HuH-7 (cell line): ENCODE results near the gene SCIMP.
A peak's percentile ranks its signal among the peaks of the same experiment; 100 is the strongest.
"Not testable (repeated sequence)": the region's sequence is repeated elsewhere in the genome, so short reads cannot be mapped to it uniquely, and the experiment has no call there.

Source experiments
- DNase-seq: peaks from one replicate; pipeline ENCODE4 v3.0.0; 2011; ENCODE audit warnings: low spot score

Gene SCIMP

GRCh38 chr17:5234645-5235576 is at the start of gene SCIMP:
Gene SCIMP (minus strand): TSS chr17:5234860. CDS start chr17:5234755, 105 bp downstream.
- DNase-seq: no peak

- DNase-seq: no peak
Observed at GRCh38 chr17:5283571-5284315, 49.1 kb upstream of the SCIMP start.

DNA sequence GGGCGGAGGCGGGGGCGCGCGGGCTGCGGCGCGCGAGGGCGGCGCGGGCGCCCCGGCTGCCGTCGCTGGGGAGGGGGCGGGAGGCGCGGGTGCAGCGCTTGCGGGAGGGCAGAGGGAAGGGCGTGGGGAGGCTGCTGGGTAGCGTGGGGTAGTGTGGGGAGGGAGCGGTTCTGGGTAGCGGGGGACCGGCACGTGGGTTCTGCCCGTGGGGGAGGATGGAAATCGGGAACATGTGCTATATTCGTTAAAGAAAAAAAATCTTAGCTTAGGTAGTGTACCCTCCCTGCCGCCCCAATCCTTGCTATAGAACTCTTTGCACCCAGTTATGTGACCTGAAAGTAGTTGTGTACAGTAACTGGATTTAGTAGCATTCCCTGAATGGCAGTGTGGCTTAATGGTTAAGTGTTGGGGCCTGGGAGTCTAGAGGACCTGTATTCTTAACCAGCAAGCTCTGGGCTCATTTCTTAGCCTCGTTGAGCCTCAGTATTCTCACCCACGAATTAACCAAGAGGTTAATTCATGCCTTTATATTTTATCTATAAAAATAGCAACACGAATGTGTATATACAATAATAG is 48.1 kb upstream of the SCIMP start:
- DNase-seq: no peak

GRCh38 chr17:5281814-5282641 is 47.4 kb upstream of the SCIMP start, which contains the start of gene RABEP1:
Gene RABEP1 (plus strand): TSS chr17:5282284. CDS start chr17:5282487, 203 bp downstream.
- peak; percentile 77 for DNase-seq

DNA sequence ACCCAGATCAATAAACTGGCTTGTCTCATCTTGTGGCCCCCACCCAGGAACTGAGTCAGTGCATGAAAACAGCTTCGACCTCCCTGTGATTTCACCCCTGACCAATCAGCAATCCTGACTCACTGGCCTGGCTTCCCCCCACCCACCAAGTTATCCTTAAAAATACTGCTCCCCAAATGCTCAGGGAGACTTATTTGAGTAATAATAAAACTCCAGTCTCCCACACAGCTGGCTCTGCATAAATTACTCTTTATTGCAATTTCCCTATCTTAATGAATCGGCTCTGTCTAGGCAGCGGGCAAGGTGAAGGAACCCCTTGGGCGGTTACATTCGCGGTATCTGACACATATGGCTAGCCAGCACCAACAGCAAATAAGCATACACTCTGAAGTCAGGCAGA is 37.7 kb upstream of the SCIMP start:
- DNase-seq: no peak

- DNase-seq: no peak
Observed at GRCh38 chr17:5269241-5269960, 34.7 kb upstream of the SCIMP start.

DNA sequence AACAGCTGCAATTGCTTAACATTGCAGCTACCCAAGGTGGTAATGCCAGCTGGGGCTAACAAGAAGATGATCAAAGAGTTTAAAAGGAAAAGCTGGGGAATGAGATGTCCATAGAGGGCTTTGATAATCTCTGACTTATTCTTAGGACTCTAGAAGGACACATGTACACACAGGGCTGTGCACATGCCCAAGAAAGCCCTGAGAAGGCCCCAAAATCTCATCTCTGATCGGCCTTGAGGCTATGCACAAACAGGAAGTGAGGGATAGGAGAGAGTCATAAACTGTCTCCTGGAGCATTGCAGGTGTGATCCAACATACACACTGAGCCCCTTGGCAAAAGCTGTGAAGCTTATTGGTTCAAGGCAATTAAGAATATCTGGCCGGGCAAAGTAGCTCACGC is 30.2 kb upstream of the SCIMP start:
- no peak for DNase-seq

DNA sequence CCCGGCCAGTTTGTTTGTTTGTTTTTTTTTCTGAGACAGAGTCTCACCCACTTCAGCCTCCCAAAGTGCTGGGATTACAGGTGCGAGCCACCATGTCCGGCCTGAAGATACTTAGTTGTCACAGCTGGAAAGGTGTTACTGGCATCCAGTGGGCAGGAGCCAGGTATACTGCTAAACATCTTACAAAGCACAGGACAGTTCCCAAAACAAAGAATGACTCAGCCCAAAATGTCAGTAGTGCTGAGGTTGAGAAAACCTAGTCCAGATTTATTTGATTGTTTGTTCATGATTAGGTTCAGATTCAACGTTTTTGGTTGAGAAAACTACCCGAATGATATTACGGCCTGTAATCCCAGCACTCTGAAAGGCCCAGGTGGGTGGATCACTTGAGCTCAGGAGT is 28.8 kb upstream of the SCIMP start:
- no peak for DNase-seq

- no peak for DNase-seq
Observed at GRCh38 chr17:5262416-5262991, 27.8 kb upstream of the SCIMP start.

DNA sequence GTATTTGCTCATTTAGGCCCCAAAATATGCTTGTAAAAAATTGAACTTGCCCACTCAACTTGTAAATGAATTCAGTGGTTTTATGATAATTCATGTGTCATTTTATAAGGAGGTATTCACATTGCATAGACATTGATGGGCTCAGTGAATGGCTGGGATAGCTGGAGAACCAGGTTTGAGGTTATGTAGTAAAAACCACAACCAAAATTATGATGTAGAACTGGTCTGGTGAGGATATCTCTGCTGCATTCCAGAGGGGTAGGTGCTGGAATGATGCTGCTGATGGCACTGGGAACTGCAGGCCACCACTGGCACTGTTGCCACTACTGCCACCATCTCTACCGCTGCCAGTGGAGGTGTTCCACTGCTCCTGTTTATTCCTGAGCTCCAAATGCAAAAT is 25.9 kb upstream of the SCIMP start:
- DNase-seq: no peak

DNA sequence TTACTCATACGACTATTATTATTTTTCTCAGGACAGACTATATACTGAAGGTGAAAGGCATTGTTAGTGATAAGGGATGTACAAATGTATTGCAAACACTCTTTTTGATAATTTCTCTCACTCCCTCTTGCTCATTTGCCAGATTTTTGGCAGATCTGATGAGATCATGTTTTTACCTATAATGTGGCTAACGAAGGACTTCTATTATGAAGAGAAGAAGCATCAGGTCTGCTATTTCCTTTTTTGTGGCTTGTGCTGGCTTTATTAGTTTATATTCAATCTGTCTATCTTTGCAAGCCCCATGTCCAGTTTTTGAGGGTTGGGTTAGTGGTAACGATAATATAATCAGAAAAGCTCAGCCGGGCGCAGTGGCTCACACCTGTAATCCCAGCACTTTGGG is 22.5 kb upstream of the SCIMP start:
- no peak for DNase-seq

DNA sequence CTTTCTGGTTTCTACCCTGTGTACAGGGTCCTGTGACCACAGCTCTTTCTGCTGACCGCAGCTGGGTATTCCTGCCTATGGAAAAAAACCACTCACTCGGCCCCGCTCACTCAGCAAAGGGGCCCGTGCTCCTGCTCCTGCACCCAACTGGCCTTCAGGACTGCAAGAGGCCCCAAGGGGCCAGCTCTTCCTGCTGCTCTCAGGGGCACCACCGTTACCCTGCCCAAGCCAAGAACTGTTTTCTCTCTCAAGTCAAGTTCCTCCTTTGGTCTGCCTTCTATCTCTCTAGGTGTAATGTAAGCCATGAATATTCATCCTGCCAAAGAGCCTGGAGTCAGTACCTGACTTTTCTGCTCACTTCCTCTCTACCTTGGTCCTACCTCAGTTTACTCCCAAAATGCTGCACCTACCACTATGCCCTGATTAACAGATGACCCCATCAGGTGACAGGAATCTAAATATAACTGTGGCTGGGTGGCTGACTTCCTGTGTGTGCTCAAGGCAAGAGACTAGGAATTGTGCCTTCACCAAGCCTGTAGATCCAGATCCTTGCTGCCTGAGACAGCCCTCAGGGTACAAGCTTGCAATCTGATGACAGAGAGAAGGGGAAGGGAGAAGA is 20.4 kb upstream of the SCIMP start:
- no peak for DNase-seq

DNA sequence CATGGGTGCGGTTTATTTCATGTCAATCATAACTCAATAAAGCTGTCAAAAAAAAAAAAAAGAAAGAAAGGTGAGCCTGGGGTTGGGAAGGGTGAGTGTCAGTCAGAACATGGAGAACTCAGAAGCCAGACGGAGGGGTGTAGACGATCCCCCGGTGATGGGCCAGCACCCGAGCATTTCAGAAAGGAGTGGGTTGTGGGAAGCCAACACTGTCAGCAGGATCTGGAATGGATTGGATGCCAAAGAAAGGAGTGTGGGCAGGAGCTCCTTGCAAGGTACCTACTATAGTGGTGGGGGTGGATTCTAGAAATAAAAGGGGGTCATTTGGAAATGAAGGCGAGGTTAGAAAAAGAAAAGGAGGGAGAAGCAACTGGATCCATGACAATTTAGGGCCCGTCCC is 19.8 kb upstream of the SCIMP start:
- no peak for DNase-seq

DNA sequence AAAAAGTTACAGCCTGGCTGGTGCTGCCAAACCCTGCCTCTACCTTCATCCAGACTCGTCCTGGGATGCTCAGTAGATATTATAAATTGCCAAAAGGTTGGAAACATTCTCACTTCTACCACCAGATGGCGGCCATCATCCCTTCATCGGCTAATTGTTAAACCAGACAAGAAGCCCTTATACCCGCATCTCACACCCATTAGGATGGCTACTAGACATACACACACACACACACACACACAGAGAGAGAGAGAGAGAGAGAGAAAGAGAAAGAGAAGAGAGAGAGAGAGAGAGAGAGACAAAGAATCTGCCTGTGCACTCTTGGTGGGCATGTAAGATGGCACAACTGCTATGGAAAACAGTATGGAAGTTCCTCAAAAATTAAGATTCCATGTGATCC is 15.0 kb upstream of the SCIMP start:
- peak; percentile 49 for DNase-seq

DNA sequence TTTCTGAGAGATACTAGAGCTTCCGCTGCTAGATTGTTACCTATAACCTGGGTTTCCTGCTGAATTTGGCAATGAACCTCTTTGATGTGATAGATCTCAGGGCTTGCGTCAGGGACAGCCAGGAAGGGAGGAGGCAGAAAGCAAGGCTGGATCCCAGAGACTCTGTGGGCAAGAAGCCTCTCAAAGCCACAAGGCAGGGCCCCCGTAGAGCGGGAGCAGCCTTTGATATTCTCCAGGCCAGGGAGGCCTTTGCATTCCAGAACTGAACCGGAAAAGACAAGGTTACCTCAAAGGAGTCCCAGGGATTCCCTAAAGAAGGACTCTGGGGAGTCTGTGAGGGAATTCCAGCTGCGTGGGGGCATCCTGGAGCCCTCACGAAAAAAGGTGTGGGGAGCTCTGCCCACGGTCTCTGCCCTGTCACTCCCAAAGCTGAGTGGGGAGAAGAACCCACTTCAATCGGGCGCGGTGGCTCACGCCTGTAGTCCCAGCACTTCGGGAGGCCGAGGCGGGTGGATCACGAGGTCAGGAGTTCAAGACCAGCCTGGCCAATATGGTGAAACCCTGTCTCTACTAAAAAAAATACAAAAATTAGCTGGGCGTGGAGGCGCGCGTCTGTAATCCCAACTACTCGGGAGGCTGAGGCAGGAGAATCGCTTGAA is 14.3 kb upstream of the SCIMP start:
- no peak for DNase-seq

- no peak for DNase-seq
Observed at GRCh38 chr17:5247621-5248020, 13.0 kb upstream of the SCIMP start.

GRCh38 chr17:5241861-5242671 is 7.4 kb upstream of the SCIMP start:
- no peak for DNase-seq

- DNase-seq: not testable (repeated sequence)
Observed at GRCh38 chr17:5239769-5240168, 5.1 kb upstream of the SCIMP start.

DNA sequence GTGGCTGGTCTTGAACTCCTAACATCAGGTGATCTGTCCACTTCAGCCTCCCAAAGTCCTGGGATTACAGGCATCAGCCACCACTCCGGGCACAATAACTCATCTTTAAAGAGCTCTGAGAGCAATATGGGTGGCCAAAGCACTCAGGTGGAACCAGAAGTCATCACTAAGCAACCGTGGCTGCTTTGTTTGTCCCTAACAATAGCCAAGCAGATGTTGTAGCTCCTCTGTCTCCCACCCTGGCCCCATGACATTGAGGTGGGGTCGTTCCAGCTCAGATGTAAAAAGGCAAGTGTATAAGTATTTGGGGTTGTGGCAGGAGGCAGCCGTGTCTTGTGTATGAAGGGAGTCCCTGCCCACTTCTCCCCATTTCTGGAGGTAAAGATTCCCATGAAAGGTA is 3.7 kb upstream of the SCIMP start:
- DNase-seq: no peak
